T-helper 9 cell (primary cell): ENCODE data around the gene TCL1A.
"Not testable (repeated sequence)": the region's sequence is repeated elsewhere in the genome, so short reads cannot be mapped to it uniquely, and the experiment has no call there.

Experiments used
- DNase-seq: peaks from one replicate; pipeline ENCODE4 v3.0.0-alpha.2; 2020

The TCL1A gene

GRCh38 chr14:95674613-95675012, 39.3 kb downstream of the TCL1A start:
- DNase-seq: no peak

DNA sequence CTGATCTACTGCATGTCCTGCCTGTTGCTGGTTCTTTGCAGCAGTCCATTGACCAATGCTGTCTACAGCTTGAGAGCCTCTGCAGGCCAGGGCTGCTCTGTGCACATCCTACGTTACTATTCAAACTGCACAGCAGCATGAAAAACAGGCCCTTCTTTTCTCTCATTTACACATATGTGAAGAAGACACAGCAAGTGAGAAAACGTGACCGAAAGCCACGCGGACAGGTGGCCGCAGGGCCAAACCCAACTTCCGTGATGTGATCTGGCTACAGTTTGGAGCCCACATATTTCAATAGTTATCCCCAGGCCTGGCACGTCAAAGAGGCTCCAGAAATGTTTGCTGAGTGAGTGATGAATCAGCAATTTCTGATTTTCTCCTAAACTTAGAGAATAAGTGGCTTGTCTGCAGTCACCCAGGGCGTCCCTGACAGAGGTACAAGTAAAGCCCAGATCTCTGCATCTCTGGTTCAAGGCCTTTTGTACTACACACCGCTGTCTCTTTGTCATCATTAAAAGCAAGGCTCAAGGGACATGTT, 45.6 kb downstream of the TCL1A start:
- no peak for DNase-seq

DNA sequence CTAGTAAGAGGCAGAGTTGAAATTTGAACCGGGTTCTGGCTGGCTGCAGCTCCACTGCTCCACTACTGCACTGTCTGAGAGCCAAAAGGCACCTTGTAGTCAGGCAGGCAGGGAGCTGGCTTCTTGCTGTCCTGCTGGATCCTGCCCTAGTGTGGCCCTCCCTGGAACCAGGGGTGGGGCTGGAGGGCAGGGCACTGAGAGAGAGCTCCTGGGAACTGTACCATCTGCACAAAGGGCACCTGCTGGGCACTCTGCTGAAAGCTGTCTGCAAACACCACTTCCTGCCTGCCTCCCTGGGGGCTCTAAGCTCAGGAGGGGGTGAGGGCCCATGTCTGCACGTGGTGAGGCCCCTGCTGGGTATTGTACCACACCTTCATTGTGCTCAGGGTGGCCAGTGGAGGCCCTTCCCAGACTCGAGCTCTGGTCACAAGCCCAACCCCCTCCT, 46.7 kb downstream of the TCL1A start:
- DNase-seq: no peak

GRCh38 chr14:95666450-95666849, 47.5 kb downstream of the TCL1A start:
- DNase-seq: no peak

DNA sequence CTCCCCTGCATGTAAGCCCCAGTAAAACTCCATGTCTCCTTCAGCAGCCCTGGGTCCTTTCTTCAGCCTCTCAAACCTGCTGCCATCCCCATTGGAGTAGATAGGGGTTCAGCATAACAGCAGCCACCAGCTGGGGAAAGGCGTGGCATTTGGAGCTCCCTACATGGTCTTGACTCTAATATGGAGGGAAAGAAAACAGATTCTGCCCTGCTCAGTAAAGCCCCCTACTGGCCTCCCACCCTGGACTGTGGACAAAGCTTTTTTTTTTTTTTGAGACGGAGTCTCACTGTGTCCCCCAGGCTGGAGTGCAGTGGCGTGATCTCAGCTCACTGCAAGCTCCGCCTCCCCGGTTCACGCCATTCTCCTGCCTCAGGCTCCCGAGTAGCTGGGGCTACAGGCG, 48.4 kb downstream of the TCL1A start:
- DNase-seq: not testable (repeated sequence)

GRCh38 chr14:95664546-95664945, 49.4 kb downstream of the TCL1A start:
- no peak for DNase-seq

- DNase-seq: no peak
Observed at GRCh38 chr14:95664066-95664465, 49.9 kb downstream of the TCL1A start.

- no peak for DNase-seq
Observed at GRCh38 chr14:95663226-95663797, 50.6 kb downstream of the TCL1A start.

- no peak for DNase-seq
Observed at GRCh38 chr14:95662376-95663186, 51.3 kb downstream of the TCL1A start.

- DNase-seq: no peak
Observed at GRCh38 chr14:95660651-95661515, 53.0 kb downstream of the TCL1A start.

- DNase-seq: no peak
Observed at GRCh38 chr14:95659990-95660385, 53.9 kb downstream of the TCL1A start.
